ENCODE data around the gene GALNT14. TPM values are rescaled to one million over a fixed set of nuclear protein-coding genes. Genes with fewer than 3 reads are reported as not detected.

Gene GALNT14
- total and polyA plus RNA-seq, 2 donors (not counting 1 experiment from before 2014, with no cell fraction given) = 0.15 to 0.83 TPM

DNA sequence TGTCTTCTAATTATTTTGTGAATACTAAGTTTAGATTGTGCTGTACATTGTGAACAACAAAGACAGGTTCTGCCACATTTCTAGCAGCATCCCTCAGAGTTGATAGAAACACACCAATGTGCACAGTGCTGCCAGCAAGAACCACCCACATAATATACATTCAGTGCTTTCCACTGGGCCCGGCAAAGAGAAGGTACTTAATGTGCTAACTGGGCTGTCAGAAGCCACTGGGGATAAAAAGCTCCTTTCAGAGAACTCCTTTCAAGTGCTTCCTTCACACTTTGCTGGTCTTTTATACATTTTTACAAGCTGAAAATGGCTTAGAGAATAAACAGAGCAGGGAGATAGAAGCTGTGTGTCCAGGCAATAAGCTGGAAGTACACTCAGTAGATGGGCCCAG lies 273.0 kb downstream of the GALNT14 start:
- Histone ChIP-seq H3K36me3 (ENCODE audit: control insufficient read depth, insufficient read depth, low read length) (no peaks in the 10 kb centered on the region), H3K9me3 (ENCODE audit: control insufficient read depth, insufficient read depth, low read depth, low read length) (no peaks in the 10 kb centered on the region), H3K4me3 (replicated peaks in 1 of 4; ENCODE audit: control extremely low read depth in 1 of 4, insufficient read depth in 1 of 4, low read depth in 3 of 4, low read length in 4 of 4) (no peak overlapping the region), H3K9ac (ENCODE audit: insufficient read depth, low read length) (no peak overlapping the region), H3K27me3 (ENCODE audit: control insufficient read depth, insufficient read depth, low read length) (no peaks in the 10 kb centered on the region), H4K20me1 (ENCODE audit: control insufficient read depth, extremely low read depth, insufficient read depth, low read length) (no peaks in the 10 kb centered on the region), H3K4me1 (ENCODE audit: control insufficient read depth, extremely low read depth, insufficient read depth, low read length) (no peaks in the 10 kb centered on the region), H3K4me2 (ENCODE audit: extremely low read depth, insufficient read depth, low read length) (no peak overlapping the region), H3K27ac (ENCODE audit: insufficient read depth, low read length) (no peak overlapping the region), H2AFZ (ENCODE audit: low read length) (no peak overlapping the region), H3K79me2 (ENCODE audit: control insufficient read depth, insufficient read depth, low read length) (no peaks in the 10 kb centered on the region)
- TF ChIP-seq, protein P1, sequence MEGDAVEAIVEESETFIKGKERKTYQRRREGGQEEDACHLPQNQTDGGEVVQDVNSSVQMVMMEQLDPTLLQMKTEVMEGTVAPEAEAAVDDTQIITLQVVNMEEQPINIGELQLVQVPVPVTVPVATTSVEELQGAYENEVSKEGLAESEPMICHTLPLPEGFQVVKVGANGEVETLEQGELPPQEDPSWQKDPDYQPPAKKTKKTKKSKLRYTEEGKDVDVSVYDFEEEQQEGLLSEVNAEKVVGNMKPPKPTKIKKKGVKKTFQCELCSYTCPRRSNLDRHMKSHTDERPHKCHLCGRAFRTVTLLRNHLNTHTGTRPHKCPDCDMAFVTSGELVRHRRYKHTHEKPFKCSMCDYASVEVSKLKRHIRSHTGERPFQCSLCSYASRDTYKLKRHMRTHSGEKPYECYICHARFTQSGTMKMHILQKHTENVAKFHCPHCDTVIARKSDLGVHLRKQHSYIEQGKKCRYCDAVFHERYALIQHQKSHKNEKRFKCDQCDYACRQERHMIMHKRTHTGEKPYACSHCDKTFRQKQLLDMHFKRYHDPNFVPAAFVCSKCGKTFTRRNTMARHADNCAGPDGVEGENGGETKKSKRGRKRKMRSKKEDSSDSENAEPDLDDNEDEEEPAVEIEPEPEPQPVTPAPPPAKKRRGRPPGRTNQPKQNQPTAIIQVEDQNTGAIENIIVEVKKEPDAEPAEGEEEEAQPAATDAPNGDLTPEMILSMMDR (conservative IDR thresholded peaks at IDR 0.05 in 1 of 2, IDR thresholded peaks at IDR 0.05 in 1 of 2; ENCODE audit: low read depth in 1 of 2, low read length in 2 of 2) = no peak
- no peak for TF ChIP-seq EZH2 (IDR thresholded peaks at IDR 0.05; ENCODE audit: low read length, missing control alignments)
- DNase-seq (ENCODE audit: low read depth in 2 of 2) = no peak

DNA sequence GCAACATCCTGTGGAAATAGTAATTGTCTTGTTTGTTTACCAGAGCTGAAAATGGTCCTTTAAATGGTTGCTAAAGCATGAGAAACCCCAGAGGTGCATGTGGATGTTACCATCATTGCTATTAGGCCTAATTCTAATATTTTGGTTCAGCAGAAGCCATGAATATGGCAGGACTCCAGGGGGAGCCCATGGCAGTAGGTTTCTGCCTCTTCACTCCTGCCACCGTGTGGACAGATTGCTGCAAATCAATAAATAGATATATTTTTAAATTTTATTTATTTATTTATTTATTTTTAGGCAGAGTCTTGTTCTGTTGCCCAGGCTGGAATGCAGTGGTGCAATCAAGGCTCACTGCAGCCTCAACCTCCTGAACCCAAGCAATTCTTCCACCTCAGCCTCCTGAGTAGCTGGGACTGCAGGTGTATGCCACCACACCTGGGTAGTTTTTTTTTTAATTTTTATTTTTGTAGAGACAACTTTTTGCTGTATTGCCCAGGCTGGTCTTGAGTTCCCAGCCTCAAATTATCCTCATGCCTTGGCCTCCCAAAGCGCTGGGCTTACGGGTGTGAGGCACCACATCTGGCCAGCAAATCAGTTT lies 276.1 kb downstream of the GALNT14 start:
- Histone ChIP-seq H3K27me3 (ENCODE audit: control insufficient read depth, insufficient read depth, low read length) (no peaks in the 10 kb centered on the region), H3K4me2 (ENCODE audit: extremely low read depth, insufficient read depth, low read length) (no peak overlapping the region), H3K79me2 (ENCODE audit: control insufficient read depth, insufficient read depth, low read length) (no peaks in the 10 kb centered on the region), H3K27ac (ENCODE audit: insufficient read depth, low read length) (no peak overlapping the region), H3K9ac (ENCODE audit: insufficient read depth, low read length) (no peak overlapping the region), H3K9me3 (ENCODE audit: control insufficient read depth, insufficient read depth, low read depth, low read length) (no peaks in the 10 kb centered on the region), H3K4me3 (replicated peaks in 1 of 4; ENCODE audit: control extremely low read depth in 1 of 4, insufficient read depth in 1 of 4, low read depth in 3 of 4, low read length in 4 of 4) (no peak overlapping the region), H2AFZ (ENCODE audit: low read length) (no peak overlapping the region), H4K20me1 (ENCODE audit: control insufficient read depth, extremely low read depth, insufficient read depth, low read length) (no peaks in the 10 kb centered on the region), H3K36me3 (ENCODE audit: control insufficient read depth, insufficient read depth, low read length) (no peaks in the 10 kb centered on the region), H3K4me1 (ENCODE audit: control insufficient read depth, extremely low read depth, insufficient read depth, low read length) (no peaks in the 10 kb centered on the region)
- no peak for TF ChIP-seq EZH2 (IDR thresholded peaks at IDR 0.05; ENCODE audit: low read length, missing control alignments)
- TF ChIP-seq, protein P1 (conservative IDR thresholded peaks at IDR 0.05 in 1 of 2, IDR thresholded peaks at IDR 0.05 in 1 of 2; ENCODE audit: low read depth in 1 of 2, low read length in 2 of 2) = peak; percentile 56 to 69
- DNase-seq (ENCODE audit: low read depth in 2 of 2) = peak; percentile 30 to 73

DNA sequence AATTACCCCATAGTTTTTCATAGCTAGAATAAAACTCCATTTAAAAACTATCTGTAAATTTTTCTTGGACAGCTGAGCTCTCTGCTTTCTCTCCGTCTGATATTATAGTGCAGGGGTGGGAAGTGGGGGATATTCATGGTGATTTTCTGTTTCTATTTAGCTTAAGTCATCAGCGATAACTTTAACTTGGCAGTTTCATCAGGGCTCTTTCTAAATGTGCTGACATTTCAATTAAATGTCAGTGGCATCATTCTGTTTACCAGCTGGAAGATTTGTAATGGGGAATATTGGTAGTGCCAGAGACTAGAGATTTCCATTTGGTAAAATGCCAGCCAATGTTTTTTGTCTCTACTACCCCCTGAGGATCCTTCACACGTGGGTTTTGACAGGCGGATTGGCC lies 277.5 kb downstream of the GALNT14 start:
- Histone ChIP-seq H3K27ac (ENCODE audit: insufficient read depth, low read length) (no peak overlapping the region), H2AFZ (ENCODE audit: low read length) (no peak overlapping the region), H3K4me1 (ENCODE audit: control insufficient read depth, extremely low read depth, insufficient read depth, low read length) (no peaks in the 10 kb centered on the region), H3K79me2 (ENCODE audit: control insufficient read depth, insufficient read depth, low read length) (no peaks in the 10 kb centered on the region), H3K4me2 (ENCODE audit: extremely low read depth, insufficient read depth, low read length) (no peak overlapping the region), H3K4me3 (replicated peaks in 1 of 4; ENCODE audit: control extremely low read depth in 1 of 4, insufficient read depth in 1 of 4, low read depth in 3 of 4, low read length in 4 of 4) (no peak overlapping the region), H3K27me3 (ENCODE audit: control insufficient read depth, insufficient read depth, low read length) (no peaks in the 10 kb centered on the region), H3K9me3 (ENCODE audit: control insufficient read depth, insufficient read depth, low read depth, low read length) (no peaks in the 10 kb centered on the region), H3K9ac (ENCODE audit: insufficient read depth, low read length) (no peak overlapping the region), H3K36me3 (ENCODE audit: control insufficient read depth, insufficient read depth, low read length) (no peaks in the 10 kb centered on the region), H4K20me1 (ENCODE audit: control insufficient read depth, extremely low read depth, insufficient read depth, low read length) (no peaks in the 10 kb centered on the region)
- TF ChIP-seq, protein P1 (conservative IDR thresholded peaks at IDR 0.05 in 1 of 2, IDR thresholded peaks at IDR 0.05 in 1 of 2; ENCODE audit: low read depth in 1 of 2, low read length in 2 of 2) = no peak
- no peak for TF ChIP-seq EZH2 (IDR thresholded peaks at IDR 0.05; ENCODE audit: low read length, missing control alignments)
- DNase-seq (ENCODE audit: low read depth in 2 of 2) = no peak

Other genes with a start within 250 kb of the GALNT14 start
- gene CAPN14, start 79.1 kb upstream of the GALNT14 start, total RNA-seq = under 0.01 and 0.17 TPM in 2 replicates
- 0.05 and 0.07 TPM in 2 replicates for gene CAPN14, start 79.1 kb upstream of the GALNT14 start, polyA plus RNA-seq
- gene EHD3, start 95.7 kb upstream of the GALNT14 start, total RNA-seq = 12.3 and 30.6 TPM in 2 replicates
- gene EHD3, start 95.7 kb upstream of the GALNT14 start, polyA plus RNA-seq = 37.1 and 37.5 TPM in 2 replicates

All from fibroblast of lung (primary cell).